NCI-H774 (cell line): ENCODE data around the gene ATF4.

ENCODE experiments used
- DNase-seq: peaks from one replicate; lab custom pipeline; 2025; lab: John Stamatoyannopoulos, UW

ATF4 gene

DNA sequence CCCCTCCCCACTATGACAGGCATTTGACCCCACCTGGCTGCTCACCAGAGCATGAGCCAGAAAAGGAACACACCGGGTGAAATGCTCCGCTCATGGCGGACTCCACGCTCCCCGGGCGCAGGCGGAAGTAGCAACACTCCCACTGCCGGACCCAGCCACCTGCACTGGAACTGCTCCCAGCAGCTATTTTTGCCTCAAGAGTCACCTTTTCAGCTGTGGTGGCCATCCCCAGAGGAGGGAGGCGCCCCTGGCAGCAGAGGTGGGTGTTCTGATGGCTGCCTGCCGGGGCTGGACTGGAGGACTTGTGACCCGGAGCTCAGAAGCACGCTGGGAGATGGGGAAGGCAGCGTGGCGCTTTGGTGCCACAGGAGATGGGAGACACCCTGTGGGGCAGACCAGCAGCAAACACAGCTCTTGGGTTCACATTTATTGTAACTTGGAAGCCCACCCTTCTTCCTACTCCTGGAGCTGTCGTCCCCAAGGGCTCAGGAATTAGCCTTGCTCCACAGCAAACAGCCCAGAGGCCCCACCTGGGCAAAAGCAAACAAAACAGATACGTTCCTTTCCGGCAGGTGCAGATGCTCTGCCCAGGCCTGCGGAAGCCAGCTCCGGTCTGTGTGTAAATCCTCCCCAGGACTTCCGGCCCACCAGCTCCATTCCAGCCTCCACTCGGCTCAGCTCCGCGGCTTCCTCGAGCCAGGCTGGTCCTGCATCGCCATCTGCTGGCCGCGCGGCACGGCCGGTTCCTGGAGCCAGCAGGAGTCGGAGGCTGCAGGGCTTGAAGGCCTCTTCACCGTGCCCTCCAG lies 8.5 kb downstream of the ATF4 start:
- peak; percentile 89 for DNase-seq

GRCh38 chr22:39529487-39529851 lies 9.1 kb downstream of the ATF4 start:
- no peak for DNase-seq

- DNase-seq, result no peak
Measured at GRCh38 chr22:39530116-39530515, 9.8 kb downstream of the ATF4 start.

- no peak for DNase-seq
Measured at GRCh38 chr22:39530692-39531331, 10.4 kb downstream of the ATF4 start.

GRCh38 chr22:39532215-39533073 lies 12.1 kb downstream of the ATF4 start, which contains the start of gene RPS19BP1:
RPS19BP1 (minus strand) TSS chr22:39532748; CDS start chr22:39532738, 10 bp downstream.
- peak; percentile 94 for DNase-seq

- no peak for DNase-seq
Measured at GRCh38 chr22:39534092-39534506, 13.7 kb downstream of the ATF4 start.

GRCh38 chr22:39534591-39535356 lies 14.4 kb downstream of the ATF4 start:
- DNase-seq, result peak; percentile 30

- DNase-seq, result no peak
Measured at GRCh38 chr22:39535357-39535725, 15.0 kb downstream of the ATF4 start.

- DNase-seq, result no peak
Measured at GRCh38 chr22:39535831-39536449, 15.6 kb downstream of the ATF4 start.

DNA sequence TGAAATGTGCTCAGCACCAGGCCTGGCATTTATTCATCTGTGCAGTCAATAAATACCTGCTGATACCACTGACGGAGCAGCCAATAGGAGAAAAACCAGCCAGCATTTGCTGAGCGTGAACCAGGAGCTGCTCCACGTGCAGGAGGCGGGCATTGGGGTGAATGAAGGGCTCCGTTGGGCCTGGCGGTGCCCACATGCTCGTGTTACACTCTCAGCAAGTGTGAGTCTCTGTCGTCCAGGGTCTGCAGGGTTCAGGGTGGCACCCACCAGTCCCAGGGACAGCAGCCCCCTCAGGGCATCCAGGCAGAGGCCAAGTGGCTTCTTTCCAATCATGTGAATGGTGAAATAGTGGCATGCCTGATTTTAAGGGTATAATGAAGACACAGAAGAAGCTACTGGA lies 16.3 kb downstream of the ATF4 start:
- no peak for DNase-seq

- no peak for DNase-seq
Measured at GRCh38 chr22:39537975-39538374, 17.6 kb downstream of the ATF4 start.

GRCh38 chr22:39543095-39543494 lies 22.7 kb downstream of the ATF4 start:
- no peak for DNase-seq

DNA sequence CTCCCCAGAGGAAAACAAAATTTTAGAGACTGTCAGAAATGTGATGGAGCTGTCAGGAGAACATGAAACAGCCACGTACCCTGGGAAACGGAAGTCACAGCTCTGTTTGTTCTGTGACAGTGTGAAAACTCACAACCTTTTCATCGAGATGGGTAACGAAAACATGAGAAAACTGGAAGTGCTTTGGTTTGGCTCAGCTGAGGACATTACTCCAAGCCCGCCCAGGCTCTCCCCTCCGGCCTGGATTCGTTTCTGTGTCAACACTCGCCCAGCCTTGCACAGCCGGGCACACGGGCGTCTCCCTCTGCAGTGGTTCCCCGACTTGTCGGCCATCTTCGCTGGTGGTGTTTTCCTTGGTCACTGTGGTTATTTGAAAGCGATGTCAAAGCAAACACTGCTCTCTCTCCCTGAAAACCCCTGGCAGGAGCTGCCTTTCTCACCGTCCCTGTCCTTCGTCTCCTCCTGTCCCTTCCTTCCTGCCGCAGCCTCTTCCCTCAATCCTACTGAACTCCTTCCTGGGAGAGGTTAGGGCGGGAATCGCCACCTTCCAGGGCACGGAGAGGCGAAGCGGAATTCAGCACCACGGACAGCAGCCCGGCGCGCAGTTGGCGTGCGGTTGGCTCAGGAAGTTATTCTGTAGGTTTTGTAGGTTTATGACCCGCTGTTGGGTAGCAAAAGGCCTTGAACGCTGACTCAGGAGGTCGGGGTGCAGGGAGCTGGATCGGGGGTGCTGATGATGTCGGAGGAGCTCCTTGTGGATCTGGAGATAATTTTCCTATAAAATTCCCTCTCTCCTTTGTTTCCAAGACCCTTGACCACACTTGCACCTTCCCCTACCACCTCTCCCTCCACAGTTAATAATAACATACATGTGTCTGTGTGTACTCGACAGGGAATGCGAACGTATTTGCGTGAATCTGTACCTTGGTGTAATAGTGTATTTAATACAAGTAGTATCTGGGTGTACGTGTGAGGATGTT lies 25.3 kb downstream of the ATF4 start:
- no peak for DNase-seq

DNA sequence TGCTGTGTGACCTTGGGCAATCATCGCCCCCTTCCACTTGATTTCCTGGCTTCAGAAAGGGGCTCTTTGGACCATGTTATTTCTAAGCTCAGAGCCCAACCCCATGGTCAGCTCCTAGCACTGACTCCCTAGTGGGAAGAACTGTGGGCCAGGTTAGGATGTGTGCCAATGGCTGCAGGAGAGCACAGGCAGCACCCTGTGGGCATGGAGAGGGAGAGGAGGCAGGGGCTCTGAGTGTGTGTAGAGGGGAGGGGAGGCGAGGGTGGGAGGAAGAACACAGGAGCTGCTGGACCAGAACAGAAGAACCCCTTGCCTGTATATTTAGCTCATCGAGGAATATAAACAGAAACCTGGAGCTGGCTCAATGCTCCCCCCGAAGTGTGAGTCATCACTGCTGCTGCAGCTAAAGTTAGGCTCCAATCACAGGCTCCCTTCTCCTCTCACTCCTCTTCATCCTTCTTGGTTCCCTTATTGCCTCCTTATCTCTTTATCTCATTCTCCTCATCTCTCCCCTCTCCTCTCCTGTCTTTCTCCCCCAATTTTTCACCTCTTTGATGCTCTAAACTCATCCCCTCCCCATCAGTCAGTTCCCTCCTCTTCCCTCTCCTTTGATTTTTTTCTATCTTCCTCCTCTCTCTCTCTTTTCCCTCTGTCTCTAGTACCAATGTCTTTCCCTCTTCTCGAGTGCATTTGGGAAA lies 26.7 kb downstream of the ATF4 start:
- no peak for DNase-seq

DNA sequence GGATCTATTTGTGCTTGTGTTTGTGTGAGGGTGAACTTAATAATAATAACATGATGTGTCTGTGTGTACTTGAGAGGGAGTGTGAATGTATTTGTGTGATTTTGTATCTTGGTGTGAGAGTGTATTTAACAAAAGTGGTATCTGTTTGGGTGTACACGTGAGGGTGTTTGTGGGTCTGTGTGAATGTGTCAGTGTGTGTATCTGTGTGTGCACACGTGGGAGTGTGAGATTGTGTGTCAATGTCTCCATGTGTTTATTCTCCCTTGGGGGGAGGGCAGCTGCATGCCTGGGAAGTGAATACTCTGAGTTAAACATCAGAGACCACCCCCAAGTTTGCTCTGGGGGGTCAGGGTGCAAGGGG lies 27.2 kb downstream of the ATF4 start:
- DNase-seq, result no peak

DNA sequence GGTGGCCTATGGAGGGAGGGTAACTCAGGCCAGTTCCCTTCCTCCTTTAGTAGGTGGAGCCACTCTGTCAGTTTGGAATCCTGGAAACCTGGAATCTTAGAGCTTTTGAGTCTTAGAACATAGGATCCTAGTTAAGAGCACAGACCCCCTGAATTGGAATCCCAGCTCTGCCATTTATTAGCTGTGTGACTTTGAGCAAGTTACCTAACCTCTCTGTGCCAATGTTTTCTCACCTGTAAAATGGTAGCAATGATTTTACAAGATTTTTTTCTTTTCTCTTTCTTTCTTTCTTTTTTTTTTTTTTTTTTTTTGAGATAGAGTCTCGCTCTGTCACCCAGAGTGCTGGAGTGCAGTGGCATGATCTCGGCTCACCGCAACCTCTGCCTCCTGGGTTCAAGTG lies 33.1 kb downstream of the ATF4 start:
- no peak for DNase-seq

DNA sequence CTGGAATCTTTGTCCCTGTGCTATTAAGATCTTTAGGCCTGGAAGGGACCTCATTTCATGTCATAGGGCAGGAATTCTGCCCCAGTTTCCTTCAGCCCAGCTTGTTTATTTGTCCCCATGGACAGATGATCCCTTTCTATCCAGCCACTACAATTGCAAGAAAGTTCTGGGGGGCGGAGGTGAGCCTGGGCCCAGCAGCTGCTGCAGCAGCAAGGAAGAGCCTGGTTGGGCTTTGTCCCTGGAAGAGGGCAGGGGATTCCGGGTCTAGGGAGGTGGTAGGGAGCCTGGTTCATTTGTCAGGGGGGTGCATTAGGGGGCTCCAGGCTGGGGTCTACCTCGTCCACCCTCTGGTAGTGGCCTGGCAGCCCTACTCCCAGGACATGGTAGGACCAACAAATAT lies 33.8 kb downstream of the ATF4 start:
- no peak for DNase-seq

GRCh38 chr22:39556970-39557841 lies 36.8 kb downstream of the ATF4 start:
- no peak for DNase-seq

GRCh38 chr22:39558254-39558727 lies 37.9 kb downstream of the ATF4 start:
- DNase-seq, result no peak
